Measurements from ENCODE around the gene ABCC4.
"Not testable (repeated sequence)": the region's sequence is repeated elsewhere in the genome, so short reads cannot be mapped to it uniquely, and the experiment has no call there.

The ABCC4 gene

DNA sequence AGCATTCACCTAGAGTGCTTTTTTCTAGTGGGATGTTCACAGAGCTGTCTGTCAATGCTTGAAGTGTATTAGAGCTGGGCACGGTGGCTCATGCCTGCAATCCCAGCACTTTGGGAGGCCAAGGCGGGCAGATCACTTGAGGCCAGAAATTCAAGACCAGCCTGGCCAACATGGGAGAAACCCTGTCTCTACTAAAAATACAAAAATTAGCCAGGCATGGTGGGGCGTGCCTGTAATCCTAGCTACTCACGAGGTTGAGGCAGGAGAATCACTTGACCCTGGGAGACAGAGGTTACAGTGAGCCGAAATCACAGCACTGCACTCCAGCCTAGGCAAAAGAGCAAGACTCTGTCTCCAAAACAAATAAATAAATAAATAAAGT is 108.7 kb downstream of the ABCC4 start:
- DNase-seq: not testable (repeated sequence)

DNA sequence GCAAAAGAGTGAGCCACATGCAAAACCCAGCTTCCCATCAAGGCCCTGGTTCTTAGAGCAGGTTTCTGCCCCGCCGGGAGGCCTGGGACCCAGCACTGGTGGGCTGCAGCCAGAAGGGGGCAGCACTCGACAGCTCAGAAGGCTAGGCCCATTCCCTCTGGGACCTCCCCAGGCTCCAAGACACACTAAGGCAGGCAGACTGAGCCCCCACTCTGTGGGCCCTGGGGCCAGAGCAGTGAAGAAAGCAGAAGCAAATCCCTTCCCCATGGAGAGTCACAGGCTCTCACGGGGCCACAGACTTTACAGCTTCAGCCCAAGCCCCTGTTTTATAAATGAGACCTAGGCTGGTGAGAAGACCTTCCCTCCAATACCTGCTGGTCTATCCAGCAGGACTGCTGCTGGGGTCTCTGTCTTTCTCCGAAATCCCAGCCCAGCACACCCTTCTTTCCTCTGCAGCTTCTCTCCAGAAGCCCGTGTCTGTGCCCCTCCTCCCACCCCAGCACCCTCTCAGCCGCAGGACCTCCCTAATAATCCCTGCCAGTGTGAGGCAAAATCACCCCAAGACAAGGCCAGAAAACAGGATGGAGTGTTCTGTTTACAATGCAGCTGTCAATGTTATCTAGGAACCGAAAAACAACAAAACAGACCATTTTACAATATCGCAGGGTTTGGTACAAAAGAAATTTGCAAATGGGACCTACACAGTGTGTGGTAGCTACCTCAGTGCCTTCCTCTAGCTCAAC is 109.3 kb downstream of the ABCC4 start:
- DNase-seq: peak; percentile 69

DNA sequence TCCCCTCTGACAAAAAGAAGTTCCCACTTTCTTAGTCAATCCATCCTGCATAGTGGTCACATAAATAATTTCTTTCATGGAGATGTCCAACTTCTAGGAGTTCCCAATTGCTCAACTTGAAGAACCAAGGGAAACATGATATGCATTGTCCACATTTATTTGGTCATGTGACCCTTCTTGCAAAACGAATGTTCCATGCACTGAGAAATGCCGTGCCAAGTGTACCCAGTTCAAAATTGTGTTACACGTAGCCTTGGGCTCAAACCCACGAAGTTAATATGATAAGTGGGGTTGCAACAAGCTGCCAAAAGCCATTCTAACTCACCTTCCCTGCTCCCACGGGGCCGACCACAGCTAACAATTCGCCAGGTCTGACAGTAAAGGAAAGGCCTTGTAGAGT is 113.1 kb downstream of the ABCC4 start:
- DNase-seq: no peak

DNA sequence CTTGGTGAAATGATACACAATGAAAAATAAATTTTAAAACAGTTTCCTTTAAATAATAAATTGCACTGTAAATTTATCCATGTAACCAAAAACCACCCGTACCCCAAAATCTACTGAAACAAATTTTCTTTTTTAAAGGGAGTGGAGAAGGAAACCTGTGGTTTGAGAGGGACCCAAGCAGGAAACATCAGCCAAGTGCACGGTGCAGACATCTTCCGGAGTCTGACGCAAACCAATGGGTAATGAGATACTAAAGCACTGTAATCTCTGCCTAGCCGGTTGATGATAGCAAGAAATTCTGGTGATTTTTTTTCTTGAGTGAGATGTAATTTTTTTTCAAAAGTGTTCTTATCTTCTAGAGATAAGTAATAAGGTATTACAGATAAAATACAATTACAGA is 115.4 kb downstream of the ABCC4 start:
- DNase-seq: no peak

DNA sequence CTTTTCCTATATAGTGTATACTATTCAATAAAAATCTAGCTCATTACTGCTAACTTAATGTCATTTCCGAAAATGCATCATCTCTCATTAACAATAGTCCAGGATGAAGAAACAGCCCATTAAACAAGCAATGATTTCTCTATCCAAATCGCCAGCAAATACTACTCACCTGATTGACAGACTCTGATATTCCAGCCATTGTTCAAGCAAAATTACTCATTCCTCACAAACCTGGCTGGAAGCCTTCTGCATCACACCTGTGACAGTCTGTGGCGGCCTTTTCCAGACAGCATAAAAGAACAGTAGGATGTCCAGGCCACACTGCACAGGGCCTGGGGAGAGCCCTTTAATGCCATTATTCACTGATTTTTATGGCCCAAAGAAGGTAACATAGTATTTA is 115.9 kb downstream of the ABCC4 start:
- DNase-seq: no peak

DNA sequence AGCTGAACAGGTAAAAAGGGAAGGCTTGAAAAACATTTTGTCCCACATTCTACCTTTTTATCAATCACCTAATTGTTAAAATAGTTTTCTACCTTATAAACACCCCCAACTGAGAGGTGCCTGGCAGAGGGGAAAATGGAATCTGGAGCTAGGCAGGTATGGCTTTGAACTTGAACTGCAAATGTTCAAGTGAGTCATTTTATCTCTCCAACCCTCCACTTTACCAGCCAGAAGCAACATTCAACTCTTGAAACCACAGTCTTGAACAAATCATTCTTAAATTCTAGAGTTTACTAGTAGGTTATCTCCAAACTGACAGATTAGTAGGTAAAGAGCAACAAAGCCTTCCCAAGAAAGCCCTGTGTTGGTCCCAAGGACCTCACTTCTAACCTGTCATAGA is 116.9 kb downstream of the ABCC4 start:
- no peak for DNase-seq

DNA sequence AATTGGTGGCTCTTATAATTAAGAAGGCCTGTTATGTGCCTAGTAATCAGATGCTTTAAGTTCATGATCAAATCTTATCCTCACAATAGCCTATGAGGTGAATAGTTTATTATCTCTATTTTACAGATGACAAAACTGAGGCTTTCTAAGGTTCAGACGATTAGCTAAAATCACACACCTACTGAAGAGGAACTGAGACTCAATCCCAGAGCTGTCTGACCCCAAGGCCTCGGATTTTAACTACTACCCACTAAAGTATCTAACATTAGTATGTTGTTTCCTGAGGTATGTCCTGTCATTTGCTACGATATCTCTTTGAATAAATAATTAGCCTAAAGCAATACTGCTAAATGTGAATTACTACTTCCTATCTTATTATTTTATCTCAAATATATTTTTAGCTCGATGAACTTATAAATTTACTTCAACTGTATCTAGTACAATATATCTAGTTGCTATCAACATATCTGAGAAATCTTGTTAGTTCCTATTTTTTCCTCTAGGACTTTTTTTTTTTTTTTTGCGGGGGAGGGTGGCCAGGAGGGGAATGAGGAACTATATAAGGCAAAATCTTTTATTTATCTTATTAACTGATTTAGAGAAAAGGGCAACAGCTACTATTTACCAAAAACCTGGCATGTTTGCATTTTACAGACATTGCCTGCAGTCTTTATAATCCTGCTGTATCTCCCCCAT is 118.5 kb downstream of the ABCC4 start:
- no peak for DNase-seq

DNA sequence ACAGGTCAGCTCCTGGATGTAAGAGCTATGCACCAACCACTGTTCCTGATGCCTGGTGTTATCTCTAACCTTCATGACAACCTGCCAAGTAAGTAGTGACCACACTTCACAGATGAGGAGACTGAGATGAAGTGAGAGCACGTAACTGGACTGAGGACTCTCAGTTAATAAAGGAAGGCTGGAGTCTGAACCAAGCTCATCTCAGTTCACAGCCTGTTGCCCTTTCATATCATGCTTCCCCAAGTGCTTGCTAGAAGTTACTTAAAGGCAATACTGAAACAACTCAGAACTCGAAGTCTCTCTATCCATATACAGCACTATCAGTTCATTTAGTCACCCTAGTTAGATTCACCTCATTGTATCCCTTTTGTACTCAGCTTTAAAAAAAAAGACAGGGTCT is 119.7 kb downstream of the ABCC4 start:
- DNase-seq: no peak

DNA sequence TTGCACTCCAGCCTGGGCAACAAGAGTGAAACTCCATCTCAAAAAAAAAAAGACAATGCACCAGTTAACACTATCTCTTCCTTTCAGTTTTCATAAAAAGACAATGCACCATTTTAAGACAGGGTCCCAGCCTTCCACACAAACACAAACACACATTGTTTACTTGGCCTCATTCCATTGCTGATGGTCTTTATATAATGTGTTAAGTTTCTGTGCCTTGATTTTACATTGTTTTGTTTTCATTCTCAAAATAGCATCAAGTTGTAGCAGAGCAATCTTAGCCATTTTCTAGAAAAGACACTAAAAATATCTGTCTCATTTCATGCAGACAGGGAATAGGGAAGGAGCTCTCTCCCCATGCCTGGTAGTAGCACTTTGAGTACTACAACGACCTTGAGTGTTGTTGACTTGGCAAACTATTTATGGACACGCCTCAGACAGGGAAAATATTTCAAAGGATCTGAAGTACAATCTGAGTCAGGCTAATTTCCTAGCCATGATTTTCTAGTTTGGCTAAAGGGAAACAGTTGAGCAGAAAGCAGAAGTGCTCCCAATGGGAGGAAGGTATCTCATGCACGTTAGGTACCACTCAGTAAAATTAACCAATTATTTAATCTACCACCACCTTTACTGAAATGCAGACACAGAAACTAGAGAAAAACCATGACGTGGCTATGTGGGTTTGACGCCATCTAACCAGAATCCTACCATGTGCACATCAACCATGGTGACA is 120.6 kb downstream of the ABCC4 start:
- no peak for DNase-seq

DNA sequence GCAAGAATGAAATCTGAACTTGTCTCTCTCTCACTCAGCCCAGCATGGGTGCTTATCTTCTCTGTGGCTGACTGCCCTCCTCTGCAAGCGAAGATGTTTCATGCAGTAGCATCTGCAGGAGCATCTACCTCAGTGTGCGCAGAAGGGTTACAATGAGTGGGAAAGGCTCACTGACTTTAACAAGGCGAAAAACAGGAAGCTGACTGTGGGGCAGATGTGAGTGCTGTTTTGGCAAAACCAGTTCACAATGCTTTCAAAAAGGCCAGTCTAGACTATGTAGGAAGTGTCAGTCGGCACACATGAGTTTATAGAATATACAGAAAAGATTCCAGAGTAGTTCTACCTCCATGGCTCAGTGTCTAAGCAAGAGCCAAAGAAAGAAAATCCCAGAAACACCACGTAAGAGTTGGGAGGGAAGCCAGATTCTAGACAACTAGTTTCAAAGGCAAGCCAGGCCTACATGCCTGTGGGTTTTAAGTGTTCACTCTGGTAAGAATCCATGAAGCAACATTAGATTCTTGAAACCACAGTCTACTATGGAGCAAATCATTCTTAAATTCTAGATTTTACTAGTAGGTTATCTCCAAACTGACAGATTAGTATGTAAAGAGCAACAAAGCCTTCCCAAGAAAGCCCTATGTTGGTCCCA is 124.5 kb downstream of the ABCC4 start:
- DNase-seq: no peak

DNA sequence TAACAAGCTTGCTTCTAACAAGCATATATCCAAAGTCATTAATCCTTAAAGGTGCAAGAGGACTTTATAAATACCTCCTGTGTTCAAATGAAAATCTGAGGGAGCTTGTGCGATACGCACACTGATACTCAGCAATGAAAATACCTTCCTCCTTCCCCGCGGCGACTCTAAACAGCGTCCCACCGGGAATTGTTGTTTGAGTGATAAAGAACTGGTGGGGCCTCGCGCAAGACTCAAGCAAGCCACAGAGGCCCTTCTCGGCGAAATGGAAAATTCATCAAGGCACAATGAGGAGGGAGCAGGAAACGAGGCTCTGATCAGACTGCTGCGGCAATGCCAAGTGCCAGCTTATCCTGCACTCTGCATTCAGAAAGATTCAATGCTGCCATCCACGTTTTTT is 126.7 kb downstream of the ABCC4 start:
- DNase-seq: no peak

DNA sequence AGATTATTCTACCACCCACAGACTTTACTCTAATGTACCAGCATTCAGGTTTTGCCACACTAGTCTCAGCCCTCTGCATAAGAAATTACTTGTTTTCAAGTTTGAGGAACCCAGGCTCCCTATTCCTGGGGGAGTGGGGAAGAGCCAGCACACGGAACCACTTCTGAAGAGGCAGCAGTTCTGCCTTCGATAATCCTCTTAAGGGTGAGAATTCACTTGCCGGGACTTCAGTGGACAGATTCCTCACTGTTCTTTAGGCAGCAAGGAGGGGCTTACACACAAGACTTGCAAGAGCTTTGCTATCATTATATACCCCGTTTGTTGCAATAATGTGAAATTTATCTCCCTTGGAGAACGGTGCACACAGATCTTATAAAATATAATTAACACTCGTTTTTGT is 133.1 kb downstream of the ABCC4 start:
- no peak for DNase-seq

DNA sequence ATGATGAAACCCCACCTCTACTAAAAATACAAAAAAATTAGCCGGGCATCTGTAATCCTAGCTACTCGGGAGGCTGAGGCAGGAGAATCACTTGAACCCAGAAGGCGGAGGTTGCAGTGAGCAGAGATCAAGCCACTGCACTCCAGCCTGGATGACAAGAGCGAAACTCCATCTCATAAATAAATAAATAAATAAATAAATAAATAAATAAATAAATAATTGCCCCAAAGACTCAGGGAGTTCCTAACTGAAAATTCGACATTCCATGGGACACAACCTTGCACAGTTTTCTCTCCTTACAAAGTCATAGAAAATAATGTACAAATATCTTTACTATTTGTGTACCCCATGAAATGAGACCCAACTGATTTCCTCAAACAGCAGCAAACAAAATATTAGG is 134.2 kb downstream of the ABCC4 start:
- not testable (repeated sequence) for DNase-seq

DNA sequence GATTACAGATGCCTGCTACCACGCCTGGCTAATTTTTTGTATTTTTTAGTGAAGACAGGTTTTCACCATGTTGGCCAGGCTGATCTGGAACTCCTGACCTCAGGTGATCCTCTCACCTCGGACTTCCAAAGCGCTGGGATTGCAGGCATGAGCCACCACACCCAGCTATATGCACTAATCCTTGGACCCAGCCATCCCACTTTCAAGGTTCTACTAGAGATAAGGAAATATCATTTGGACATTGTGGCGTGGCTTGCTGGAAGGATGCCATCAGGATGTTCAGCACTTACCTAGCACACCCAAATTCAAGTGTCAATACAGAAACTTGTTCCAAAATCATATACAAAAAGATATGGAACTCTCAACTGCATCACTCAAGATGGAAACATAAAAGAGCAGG is 136.4 kb downstream of the ABCC4 start:
- DNase-seq: no peak

DNA sequence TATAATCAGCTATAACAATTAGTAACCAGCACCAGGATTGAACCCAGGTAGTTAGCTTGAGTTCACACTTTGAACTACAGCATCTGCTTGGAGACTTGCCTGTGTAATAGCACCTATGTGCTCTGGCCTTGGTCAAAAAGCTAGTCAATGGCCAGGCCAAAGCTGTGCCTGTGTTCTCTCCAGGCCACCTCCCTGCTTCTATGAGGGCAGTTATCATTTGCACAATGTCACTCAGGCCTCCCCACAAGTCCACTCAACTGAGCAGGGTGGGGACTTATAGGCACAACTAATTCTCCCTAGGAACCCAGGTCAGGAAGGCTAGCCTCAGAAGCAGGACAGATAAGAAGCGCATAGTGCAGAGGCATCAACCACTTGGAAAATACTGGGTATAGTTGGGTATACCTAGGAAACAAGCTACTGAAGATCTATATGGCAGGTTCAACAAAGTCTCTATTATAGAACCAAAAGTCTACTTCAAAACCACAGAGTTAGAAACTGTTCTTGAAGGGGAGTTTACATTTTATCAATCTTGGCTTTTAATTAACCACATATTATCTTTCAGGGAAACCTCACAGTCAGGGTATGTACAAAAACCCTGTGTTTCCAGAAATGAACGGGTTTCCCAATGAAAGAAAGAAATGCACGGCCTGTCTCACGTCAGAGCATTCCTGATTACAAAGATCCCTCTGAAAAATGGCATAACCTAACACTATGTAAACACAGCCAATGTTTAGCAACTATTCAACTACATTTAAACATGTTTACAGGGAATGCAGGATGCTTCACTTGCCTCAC is 140.9 kb downstream of the ABCC4 start:
- no peak for DNase-seq

DNA sequence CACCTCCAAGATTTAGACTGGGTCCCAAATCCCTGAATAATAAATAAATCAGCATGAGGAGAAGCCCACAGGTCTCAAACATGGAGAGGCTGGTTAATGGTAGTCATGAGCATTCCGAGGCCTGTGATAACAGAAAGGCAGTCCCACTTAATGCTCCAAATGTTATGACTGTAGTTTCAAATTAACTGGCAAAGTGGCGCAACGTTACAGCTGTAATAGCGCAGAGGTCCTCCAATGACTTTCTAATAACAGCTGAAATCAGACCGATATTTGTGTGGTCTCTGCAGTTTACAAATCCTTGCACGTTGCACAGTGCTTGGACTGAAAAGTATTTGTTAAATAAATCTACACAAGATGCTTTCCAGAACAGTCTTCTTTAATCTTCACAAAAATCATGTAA is 141.8 kb downstream of the ABCC4 start:
- no peak for DNase-seq

DNA sequence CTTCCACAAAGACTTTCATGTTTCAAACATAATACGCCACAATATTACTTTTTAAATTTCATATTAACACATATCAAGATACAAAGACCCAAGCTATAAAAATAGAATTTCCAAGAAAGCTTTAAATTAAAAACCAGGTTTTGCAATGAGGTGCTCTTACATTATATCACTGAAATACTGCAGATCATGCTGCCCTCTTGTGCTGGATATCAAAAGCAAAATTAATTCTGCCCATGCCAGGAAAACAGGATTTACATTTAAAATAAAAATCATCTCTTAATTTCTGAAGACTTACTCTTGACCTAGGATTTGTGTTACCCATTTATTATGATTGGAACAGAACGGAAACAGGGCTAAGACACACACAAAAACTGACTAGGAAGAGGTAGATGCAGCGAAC is 145.0 kb downstream of the ABCC4 start:
- DNase-seq: no peak

DNA sequence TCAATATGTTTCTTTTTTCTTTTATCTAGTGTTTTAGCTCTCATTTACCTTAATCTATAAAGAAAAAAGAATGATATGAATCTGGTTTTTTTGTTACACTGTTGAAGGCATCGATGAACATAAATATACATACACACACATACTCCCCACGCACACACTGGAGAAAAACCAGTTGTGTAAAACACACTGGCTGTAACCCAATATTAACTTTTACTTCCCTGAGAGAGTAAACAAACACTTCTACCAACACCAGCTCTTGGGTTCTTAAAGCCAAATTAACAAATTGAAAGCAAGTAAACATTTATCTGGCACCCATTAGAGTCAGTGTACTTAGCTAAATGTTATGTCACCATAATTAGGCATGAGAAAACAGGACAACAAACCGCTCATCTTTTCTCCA is 145.7 kb downstream of the ABCC4 start:
- DNase-seq: no peak

DNA sequence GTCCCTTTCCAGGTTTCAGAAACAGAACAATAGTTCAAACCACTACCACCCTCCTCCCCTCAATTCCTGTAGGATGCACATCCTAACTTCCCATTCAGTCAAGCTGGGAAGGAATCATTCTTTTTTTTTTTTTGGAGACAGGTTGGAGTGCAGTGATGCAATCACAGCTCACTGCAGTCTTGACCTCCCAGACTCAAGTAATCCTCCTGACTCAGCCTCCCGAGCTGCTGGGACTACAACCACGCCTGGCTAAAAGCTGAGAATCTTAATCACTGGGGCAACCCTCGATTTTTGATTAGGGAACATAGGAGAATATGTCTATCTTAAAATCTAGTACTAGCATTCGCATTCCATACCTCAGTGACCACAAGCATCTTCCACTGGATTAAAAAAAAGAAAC is 146.2 kb downstream of the ABCC4 start:
- no peak for DNase-seq

DNA sequence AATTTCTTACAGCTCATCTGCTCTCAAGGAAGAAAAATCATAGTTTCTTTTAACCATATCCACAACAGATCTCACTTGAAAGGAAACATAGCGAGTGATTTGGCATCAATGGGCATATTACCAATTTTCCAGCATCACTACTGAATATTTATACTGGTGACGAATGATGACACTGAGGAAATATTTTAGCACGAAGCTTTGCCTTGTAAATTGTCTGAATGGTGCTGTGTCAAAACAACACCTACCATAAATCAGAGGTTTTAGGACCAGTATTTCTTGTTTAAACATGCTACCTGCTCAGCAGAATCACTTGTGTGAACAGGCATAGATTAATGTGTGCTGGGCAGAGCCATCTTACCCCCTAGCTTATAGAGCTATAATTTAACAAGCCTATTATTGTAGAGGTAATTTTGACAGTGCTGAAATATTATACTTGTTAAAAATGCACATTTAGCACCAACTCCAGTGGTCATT is 146.8 kb downstream of the ABCC4 start:
- DNase-seq: no peak

DNA sequence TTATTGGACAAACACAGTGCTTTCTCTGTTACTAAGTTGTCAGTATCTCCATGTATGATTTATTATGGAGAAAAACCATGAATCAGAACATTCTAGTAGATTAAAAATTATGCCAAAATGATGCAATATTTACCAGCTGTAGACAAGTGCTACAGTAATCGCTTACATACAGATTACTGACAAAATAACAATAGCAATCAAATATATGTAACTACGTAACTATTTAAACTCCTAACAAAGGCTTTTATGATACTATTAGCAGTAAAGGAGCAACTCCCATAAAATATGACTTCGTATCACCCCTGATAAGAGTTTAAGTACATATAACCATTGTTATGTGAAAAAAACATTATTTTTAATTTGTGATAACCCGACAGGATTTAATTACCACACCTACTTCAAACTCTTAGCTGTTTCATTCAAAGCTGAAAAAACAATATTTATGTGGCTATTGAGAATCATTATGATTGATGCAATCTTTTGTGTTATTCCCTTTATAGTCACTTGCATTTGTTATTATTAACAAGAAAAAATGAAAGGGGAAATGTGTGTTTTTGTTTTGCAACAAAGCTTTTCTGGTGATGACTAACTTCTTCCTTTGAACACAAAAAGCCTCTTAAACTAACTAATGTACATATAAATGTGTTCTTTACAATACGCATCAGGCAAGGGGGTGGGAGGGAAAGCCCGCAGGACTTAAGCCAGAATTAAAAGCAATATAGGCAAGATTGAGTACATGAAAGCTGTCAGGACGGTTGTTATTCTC is 147.4 kb downstream of the ABCC4 start:
- DNase-seq: no peak
